Measurements from ENCODE around the gene ASMTL. TPM values are rescaled to one million over a fixed set of nuclear protein-coding genes. Genes with fewer than 3 reads are reported as not detected.

Gene ASMTL
- total and polyA plus RNA-seq, 2 experiments from 2014 or later, result 53.7 to 61.2 TPM

GRCh38 chrX:1391707-1392375 is 60.9 kb downstream of the ASMTL start, which contains the start of gene SLC25A6:
TSS of gene SLC25A6 (minus strand) at chrX:1392113. CDS start at chrX:1392009, 104 bp downstream.
- peaks cover 46% of the 10 kb centered on the region for H3K27me3 Mint-ChIP-seq (ENCODE audit: insufficient read depth, low read depth, poor library complexity)
- peak within 1 kb of the TSS; percentile 99 for H3K4me2 ChIP-seq
- H3K4me3 Mint-ChIP-seq, result peak within 1 kb of the TSS; percentile 93
- H2AFZ ChIP-seq, result 0 out of 2 replicates have a peak within 1 kb of the TSS, but pooled peaks have one; percentile 43
- H3K36me3 Mint-ChIP-seq (ENCODE audit: low read depth), result peaks cover 71% of the 10 kb centered on the region
- peaks cover 37% of the 10 kb centered on the region for H3F3A ChIP-seq (replicated peaks; ENCODE audit: low read depth)
- H3K4me1 ChIP-seq (ENCODE audit: insufficient read depth), result peaks cover 16% of the 10 kb centered on the region
- peak within 1 kb of the TSS; percentile 100 for H3K27ac ChIP-seq (ENCODE audit: low read depth)
- H3K79me2 ChIP-seq (replicated peaks; ENCODE audit: insufficient read depth), result peaks cover 76% of the 10 kb centered on the region
- H3K27ac Mint-ChIP-seq, result peak within 1 kb of the TSS; percentile 98
- H3K4me3 ChIP-seq, result peak within 1 kb of the TSS; percentile 100
- no peaks in the 10 kb centered on the region for H3K27me3 ChIP-seq (ENCODE audit: insufficient read depth)
- peak; percentile 56 for TF ChIP-seq ETS1 (IDR thresholded peaks at IDR 0.05)
- TF ChIP-seq POLR2AphosphoS5 (IDR thresholded peaks at IDR 0.05; ENCODE audit: low read depth), result peak; percentile 78
- no peak; a peak in 1 of 4 replicates for TF ChIP-seq CTCF (conservative IDR thresholded peaks at IDR 0.05; ENCODE audit: low read depth in 2 of 2)
- no peak for TF ChIP-seq STAT1 (IDR thresholded peaks at IDR 0.05; ENCODE audit: unreplicated experiment)
- peak; percentile 61; the same call in 1 of the 2 replicates for TF ChIP-seq CREB1 (CRISPR knock-in tag; IDR thresholded peaks at IDR 0.05; ENCODE audit: low read depth)
- H3K9me3 Mint-ChIP-seq, result peaks cover 11% of the 10 kb centered on the region; the same call in 2 of the 3 replicates
- peaks cover 40% of the 10 kb centered on the region for H3K36me3 ChIP-seq (ENCODE audit: insufficient read depth)
- peaks cover 38% of the 10 kb centered on the region for H4K20me1 ChIP-seq (replicated peaks; ENCODE audit: insufficient read depth)
- peak; percentile 99 for DNase-seq (ENCODE audit: low spot score)
- ATAC-seq, result peak; percentile 88
- peaks cover 43% of the 10 kb centered on the region for H3K4me1 Mint-ChIP-seq
- H3K9me2 ChIP-seq (ENCODE audit: insufficient read depth), result no peaks in the 10 kb centered on the region

- Histone ChIP-seq H2AFZ (no peak overlapping the region), H3K4me1 (ENCODE audit: insufficient read depth) (peaks cover 16% of the 10 kb centered on the region), H3K4me2 (peak overlapping the region; percentile 99), H4K20me1 (replicated peaks; ENCODE audit: insufficient read depth) (peaks cover 38% of the 10 kb centered on the region), H3K36me3 (ENCODE audit: insufficient read depth) (peaks cover 41% of the 10 kb centered on the region), H3K4me3 (peak overlapping the region; percentile 100), H3K27ac (ENCODE audit: low read depth) (peak overlapping the region; percentile 92), H3K27me3 (ENCODE audit: insufficient read depth) (no peaks in the 10 kb centered on the region), H3K9me2 (ENCODE audit: insufficient read depth) (no peaks in the 10 kb centered on the region), H3K79me2 (replicated peaks; ENCODE audit: insufficient read depth) (peaks cover 76% of the 10 kb centered on the region), H3F3A (replicated peaks; ENCODE audit: low read depth) (peaks cover 42% of the 10 kb centered on the region)
- H3K27ac Mint-ChIP-seq, result peak overlapping the region; percentile 94
- peak; percentile 43 for ATAC-seq
- H3K36me3 Mint-ChIP-seq (ENCODE audit: low read depth), result peaks cover 71% of the 10 kb centered on the region
- peak overlapping the region; percentile 93 for H3K4me3 Mint-ChIP-seq
- DNase-seq (ENCODE audit: low spot score), result peak; percentile 88
- H3K9me3 Mint-ChIP-seq, result peaks cover 11% of the 10 kb centered on the region
- H3K27me3 Mint-ChIP-seq (ENCODE audit: insufficient read depth, low read depth, poor library complexity), result peaks cover 51% of the 10 kb centered on the region
- H3K4me1 Mint-ChIP-seq, result peaks cover 45% of the 10 kb centered on the region
- TF ChIP-seq POLR2AphosphoS5 (IDR thresholded peaks at IDR 0.05; ENCODE audit: low read depth) (no peak), ZNF114 (CRISPR knock-in tag; IDR thresholded peaks at IDR 0.05) (no peak), EZH2phosphoT487 (IDR thresholded peaks at IDR 0.05; ENCODE audit: unreplicated experiment) (no peak), ZNF462 (CRISPR knock-in tag; IDR thresholded peaks at IDR 0.05) (no peak), NANOG (IDR thresholded peaks at IDR 0.05; ENCODE audit: borderline replicate concordance) (no peak), CTCF (conservative IDR thresholded peaks at IDR 0.05; ENCODE audit: low read depth in 2 of 2) (no peak), STAT1 (IDR thresholded peaks at IDR 0.05; ENCODE audit: unreplicated experiment) (no peak)
These were observed 61.4 kb downstream of the ASMTL start for GRCh38 chrX:1391370-1391706.

Data from GM23338 (cell line).